ENCODE data around the gene MRPL43.

The MRPL43 gene

DNA sequence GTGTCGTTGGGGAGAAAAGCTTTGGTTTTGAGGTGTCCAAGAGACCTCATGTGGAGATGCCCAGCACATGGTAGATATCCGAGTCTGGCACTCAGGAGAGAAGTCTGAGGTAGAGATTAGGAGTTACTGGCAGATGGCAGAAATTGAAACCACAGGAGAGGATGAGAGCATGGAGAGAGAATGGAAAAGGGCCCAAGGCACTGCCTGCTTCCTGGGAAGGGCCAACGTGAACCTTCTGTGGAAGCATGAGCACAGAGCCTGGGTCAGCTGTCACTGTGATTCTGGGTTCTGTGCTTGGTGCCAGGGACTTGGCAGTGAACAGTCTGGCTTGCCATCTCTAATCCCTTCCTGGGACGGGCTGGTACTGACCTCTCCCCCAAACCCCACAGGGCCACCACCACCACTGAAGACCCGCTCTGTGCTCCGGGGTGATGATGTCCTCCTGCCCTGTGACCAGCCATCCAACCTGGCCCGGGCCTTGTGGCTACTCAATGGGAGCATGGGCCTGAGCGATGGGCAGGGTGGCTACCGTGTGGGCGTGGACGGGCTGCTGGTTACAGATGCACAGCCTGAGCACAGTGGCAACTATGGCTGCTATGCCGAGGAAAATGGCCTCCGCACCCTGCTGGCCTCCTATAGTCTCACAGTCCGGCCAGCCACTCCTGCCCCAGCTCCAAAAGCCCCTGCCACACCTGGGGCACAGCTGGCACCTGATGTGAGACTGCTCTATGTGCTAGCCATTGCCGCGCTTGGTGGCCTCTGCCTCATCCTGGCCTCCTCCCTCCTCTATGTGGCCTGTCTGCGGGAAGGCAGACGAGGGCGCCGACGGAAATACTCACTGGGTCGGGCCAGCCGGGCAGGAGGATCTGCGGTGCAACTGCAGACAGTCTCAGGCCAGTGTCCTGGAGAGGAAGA lies 4.1 kb downstream of the MRPL43 start:
- no peaks in the 10 kb centered on the region for H3K4me1 ChIP-seq
- peaks cover 9% of the 10 kb centered on the region; the same call in 1 of the 2 replicates for H3K36me3 ChIP-seq
- TF ChIP-seq, protein P1, sequence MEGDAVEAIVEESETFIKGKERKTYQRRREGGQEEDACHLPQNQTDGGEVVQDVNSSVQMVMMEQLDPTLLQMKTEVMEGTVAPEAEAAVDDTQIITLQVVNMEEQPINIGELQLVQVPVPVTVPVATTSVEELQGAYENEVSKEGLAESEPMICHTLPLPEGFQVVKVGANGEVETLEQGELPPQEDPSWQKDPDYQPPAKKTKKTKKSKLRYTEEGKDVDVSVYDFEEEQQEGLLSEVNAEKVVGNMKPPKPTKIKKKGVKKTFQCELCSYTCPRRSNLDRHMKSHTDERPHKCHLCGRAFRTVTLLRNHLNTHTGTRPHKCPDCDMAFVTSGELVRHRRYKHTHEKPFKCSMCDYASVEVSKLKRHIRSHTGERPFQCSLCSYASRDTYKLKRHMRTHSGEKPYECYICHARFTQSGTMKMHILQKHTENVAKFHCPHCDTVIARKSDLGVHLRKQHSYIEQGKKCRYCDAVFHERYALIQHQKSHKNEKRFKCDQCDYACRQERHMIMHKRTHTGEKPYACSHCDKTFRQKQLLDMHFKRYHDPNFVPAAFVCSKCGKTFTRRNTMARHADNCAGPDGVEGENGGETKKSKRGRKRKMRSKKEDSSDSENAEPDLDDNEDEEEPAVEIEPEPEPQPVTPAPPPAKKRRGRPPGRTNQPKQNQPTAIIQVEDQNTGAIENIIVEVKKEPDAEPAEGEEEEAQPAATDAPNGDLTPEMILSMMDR (IDR thresholded peaks at IDR 0.05; ENCODE audit: low read depth, low read length), result no peak
- no peaks in the 10 kb centered on the region for H3K9me3 ChIP-seq
- H3K27me3 ChIP-seq, result no peaks in the 10 kb centered on the region
- no peak for DNase-seq
- H3K4me3 ChIP-seq (ENCODE audit: low read depth, low read length), result no peak overlapping the region

DNA sequence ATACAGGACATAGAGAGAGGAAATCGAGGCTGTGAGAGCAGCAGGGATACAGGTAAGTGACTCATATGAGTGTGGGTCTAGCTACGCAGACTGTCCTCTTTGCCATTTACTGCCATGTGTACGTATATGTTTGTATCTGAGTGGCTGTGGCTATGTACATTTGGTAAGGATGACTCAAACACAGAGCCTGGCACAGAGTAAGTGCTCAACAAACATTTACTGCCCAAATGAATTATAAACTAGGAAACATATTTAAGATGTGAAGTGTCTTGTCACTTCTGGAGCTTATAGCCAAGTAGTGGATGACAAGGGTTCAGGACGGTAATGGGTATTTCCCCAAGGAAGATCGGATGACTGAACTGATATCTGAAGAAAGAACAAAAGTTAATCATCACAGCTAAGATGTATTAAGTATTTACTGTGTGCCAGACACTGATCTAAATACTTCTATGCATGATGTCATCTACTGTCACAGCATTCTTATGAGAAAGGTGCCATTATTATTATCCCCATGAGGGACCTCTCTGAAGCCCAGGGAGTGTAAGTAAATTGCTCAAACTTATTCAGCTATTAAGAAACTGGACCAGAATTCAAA lies 6.0 kb downstream of the MRPL43 start:
- no peaks in the 10 kb centered on the region for H3K27me3 ChIP-seq
- no peaks in the 10 kb centered on the region for H3K4me1 ChIP-seq
- TF ChIP-seq, protein P1 (IDR thresholded peaks at IDR 0.05; ENCODE audit: low read depth, low read length), result no peak
- peaks cover 9% of the 10 kb centered on the region; the same call in 1 of the 2 replicates for H3K36me3 ChIP-seq
- DNase-seq, result no peak
- no peak overlapping the region for H3K4me3 ChIP-seq (ENCODE audit: low read depth, low read length)
- H3K9me3 ChIP-seq, result no peaks in the 10 kb centered on the region

DNA sequence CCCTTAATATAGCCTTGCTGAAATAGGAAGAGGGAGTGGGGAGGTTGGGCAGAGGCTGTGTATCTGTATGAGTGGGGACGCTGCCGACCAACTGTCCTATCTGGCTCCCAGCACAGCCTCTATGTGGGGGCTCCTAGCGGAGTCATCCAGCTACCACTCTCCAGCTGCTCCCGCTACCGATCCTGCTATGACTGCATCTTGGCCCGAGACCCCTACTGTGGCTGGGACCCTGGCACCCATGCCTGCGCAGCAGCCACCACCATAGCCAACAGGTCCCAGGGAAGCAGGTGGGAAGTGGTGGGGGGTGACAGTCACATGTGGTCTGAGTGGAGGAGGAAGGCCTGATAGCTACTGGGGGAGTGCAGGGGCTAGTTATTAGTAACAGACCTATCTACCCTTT lies 6.6 kb downstream of the MRPL43 start:
- Histone ChIP-seq H3K27me3 (no peaks in the 10 kb centered on the region), H3K4me3 (ENCODE audit: low read depth, low read length) (no peak overlapping the region), H3K4me1 (no peaks in the 10 kb centered on the region), H3K36me3 (peaks cover 6% of the 10 kb centered on the region; the same call in 1 of the 2 replicates), H3K9me3 (no peaks in the 10 kb centered on the region)
- DNase-seq, result no peak
- TF ChIP-seq, protein P1 (IDR thresholded peaks at IDR 0.05; ENCODE audit: low read depth, low read length), result no peak

DNA sequence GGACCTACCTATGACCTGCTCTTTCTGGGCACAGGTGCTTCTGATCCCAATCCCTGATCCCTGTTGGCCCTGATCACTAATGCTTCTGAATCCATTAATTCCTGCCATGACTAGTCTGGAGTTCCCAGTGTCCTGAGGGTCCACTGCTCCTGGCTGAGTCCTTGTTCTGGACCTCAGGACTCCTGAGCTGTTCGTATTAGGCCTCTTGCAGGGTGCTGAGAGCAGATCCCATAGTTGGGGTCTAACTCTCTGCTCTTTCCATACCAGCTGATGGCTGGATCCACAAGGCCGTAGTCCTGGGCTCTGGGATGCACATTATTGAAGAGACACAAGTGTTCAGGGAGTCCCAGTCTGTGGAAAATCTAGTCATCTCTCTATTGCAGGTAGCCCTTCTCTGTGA lies 7.0 kb downstream of the MRPL43 start:
- no peak for DNase-seq
- TF ChIP-seq, protein P1 (IDR thresholded peaks at IDR 0.05; ENCODE audit: low read depth, low read length), result no peak
- H3K4me3 ChIP-seq (ENCODE audit: low read depth, low read length), result no peak overlapping the region
- 0 out of 2 replicates have a peak, but pooled peaks cover 3% of the 10 kb centered on the region for H3K36me3 ChIP-seq
- no peaks in the 10 kb centered on the region for H3K27me3 ChIP-seq
- H3K9me3 ChIP-seq, result no peaks in the 10 kb centered on the region
- H3K4me1 ChIP-seq, result no peaks in the 10 kb centered on the region

GRCh38 chr10:100979791-100980272 lies 7.5 kb downstream of the MRPL43 start:
- TF ChIP-seq, protein P1 (IDR thresholded peaks at IDR 0.05; ENCODE audit: low read depth, low read length), result no peak
- H3K27me3 ChIP-seq, result no peaks in the 10 kb centered on the region
- DNase-seq, result no peak
- no peaks in the 10 kb centered on the region for H3K9me3 ChIP-seq
- H3K4me1 ChIP-seq, result no peaks in the 10 kb centered on the region
- no peak overlapping the region for H3K4me3 ChIP-seq (ENCODE audit: low read depth, low read length)
- 0 out of 2 replicates have a peak, but pooled peaks cover 3% of the 10 kb centered on the region for H3K36me3 ChIP-seq

GRCh38 chr10:100978901-100979195 lies 8.4 kb downstream of the MRPL43 start:
- no peaks in the 10 kb centered on the region for H3K27me3 ChIP-seq
- no peaks in the 10 kb centered on the region for H3K9me3 ChIP-seq
- H3K4me1 ChIP-seq, result no peaks in the 10 kb centered on the region
- DNase-seq, result no peak
- TF ChIP-seq, protein P1 (IDR thresholded peaks at IDR 0.05; ENCODE audit: low read depth, low read length), result no peak
- H3K36me3 ChIP-seq, result 0 out of 2 replicates have a peak, but pooled peaks cover 3% of the 10 kb centered on the region
- no peak overlapping the region for H3K4me3 ChIP-seq (ENCODE audit: low read depth, low read length)
